ENCODE results near the gene SLC38A4. TPM values are rescaled to one million over a fixed set of nuclear protein-coding genes. Genes with fewer than 3 reads are reported as not detected.
"Not testable (repeated sequence)": the region's sequence is repeated elsewhere in the genome, so short reads cannot be mapped to it uniquely, and the experiment has no call there.

Gene SLC38A4
- total RNA-seq, 2 donors from 2014 or later = 1.3 to 5.6 TPM

DNA sequence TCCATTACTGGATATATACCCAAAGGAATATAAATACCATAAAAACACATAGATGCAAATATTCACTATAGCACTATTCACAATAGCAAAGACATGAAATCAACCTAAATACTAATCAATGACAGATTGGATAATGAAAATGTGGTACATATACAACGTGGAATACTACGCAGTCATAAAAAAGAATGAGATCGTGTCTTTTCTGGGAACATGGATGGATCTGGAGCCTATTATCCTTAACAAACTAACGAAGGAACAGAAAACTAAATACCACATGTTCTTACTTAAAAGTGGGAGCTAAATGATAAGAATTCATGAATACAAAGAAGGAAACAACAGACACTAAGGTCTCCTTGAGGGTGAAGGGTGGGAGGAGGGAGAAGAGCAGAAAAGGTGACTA is 76.5 kb downstream of the SLC38A4 start:
- Histone ChIP-seq H3K9me3 (no peaks in the 10 kb centered on the region), H3K36me3 (no peaks in the 10 kb centered on the region), H3K27ac (no peak overlapping the region), H3K4me1 (replicated peaks) (no peaks in the 10 kb centered on the region), H3K27me3 (replicated peaks; ENCODE audit: insufficient read depth) (no peaks in the 10 kb centered on the region), H3K4me3 (no peak overlapping the region)
- TF ChIP-seq POLR2A (IDR thresholded peaks at IDR 0.05) = no peak
- TF ChIP-seq, protein P1, sequence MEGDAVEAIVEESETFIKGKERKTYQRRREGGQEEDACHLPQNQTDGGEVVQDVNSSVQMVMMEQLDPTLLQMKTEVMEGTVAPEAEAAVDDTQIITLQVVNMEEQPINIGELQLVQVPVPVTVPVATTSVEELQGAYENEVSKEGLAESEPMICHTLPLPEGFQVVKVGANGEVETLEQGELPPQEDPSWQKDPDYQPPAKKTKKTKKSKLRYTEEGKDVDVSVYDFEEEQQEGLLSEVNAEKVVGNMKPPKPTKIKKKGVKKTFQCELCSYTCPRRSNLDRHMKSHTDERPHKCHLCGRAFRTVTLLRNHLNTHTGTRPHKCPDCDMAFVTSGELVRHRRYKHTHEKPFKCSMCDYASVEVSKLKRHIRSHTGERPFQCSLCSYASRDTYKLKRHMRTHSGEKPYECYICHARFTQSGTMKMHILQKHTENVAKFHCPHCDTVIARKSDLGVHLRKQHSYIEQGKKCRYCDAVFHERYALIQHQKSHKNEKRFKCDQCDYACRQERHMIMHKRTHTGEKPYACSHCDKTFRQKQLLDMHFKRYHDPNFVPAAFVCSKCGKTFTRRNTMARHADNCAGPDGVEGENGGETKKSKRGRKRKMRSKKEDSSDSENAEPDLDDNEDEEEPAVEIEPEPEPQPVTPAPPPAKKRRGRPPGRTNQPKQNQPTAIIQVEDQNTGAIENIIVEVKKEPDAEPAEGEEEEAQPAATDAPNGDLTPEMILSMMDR (IDR thresholded peaks at IDR 0.05) = no peak
- TF ChIP-seq POLR2AphosphoS5 (IDR thresholded peaks at IDR 0.05) = no peak
- WGBS = 90% methylated on average over 4 of the region's 4 CpGs
- DNase-seq (ENCODE audit: low spot score) = no peak
- intact Hi-C loops (cut with DNase I) = no loop called here

- no peak for DNase-seq (ENCODE audit: low spot score)
- no peaks in the 10 kb centered on the region for H3K27me3 ChIP-seq (replicated peaks; ENCODE audit: insufficient read depth)
- intact Hi-C loops (cut with DNase I) = no loop called here
- no peak overlapping the region for H3K4me3 ChIP-seq
- no peak overlapping the region for H3K27ac ChIP-seq
- H3K36me3 ChIP-seq = no peaks in the 10 kb centered on the region
- 82% methylated on average over 3 of the region's 3 CpGs for WGBS
- TF ChIP-seq, protein P1 (IDR thresholded peaks at IDR 0.05) = no peak
- TF ChIP-seq POLR2AphosphoS5 (IDR thresholded peaks at IDR 0.05) (no peak), POLR2A (IDR thresholded peaks at IDR 0.05) (no peak)
- H3K9me3 ChIP-seq = no peaks in the 10 kb centered on the region
- H3K4me1 ChIP-seq (replicated peaks) = no peaks in the 10 kb centered on the region
Observed at GRCh38 chr12:46744283-46744682, 81.5 kb downstream of the SLC38A4 start.

DNA sequence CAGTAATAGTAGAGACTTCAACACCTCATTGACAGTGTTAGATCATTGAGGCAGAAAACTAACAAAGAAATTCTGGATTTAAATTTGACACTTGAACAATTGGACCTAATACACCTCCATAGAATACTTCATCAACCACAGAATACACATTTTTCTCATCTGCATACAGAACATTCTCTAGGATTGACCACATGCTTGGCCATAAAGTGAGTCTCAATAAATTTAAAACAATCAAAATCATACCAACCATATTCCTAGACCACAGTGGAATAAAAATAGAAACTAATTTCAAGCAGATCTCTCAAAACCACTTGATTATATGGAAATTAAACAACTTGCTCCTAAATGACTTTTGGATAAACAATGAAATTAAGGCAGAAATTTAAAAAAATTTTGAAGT is 82.3 kb downstream of the SLC38A4 start:
- TF ChIP-seq POLR2A (IDR thresholded peaks at IDR 0.05) (no peak), POLR2AphosphoS5 (IDR thresholded peaks at IDR 0.05) (no peak)
- TF ChIP-seq, protein P1 (IDR thresholded peaks at IDR 0.05) = no peak

GRCh38 chr12:46742271-46742670 is 83.5 kb downstream of the SLC38A4 start:
- H3K4me3 ChIP-seq; H3K27me3 ChIP-seq (replicated peaks; ENCODE audit: insufficient read depth); H3K36me3 ChIP-seq; H3K9me3 ChIP-seq; H3K4me1 ChIP-seq (replicated peaks); H3K27ac ChIP-seq; intact Hi-C loops (cut with DNase I); DNase-seq (ENCODE audit: low spot score): not testable (repeated sequence)
- 100% methylated on average over 1 of the region's 1 CpG for WGBS

More for the DNA sequence above, 82.3 kb downstream of the SLC38A4 start:
- Histone ChIP-seq H3K27ac (no peak overlapping the region), H3K27me3 (replicated peaks; ENCODE audit: insufficient read depth) (no peaks in the 10 kb centered on the region), H3K4me1 (replicated peaks) (no peaks in the 10 kb centered on the region), H3K9me3 (no peaks in the 10 kb centered on the region), H3K36me3 (no peaks in the 10 kb centered on the region), H3K4me3 (no peak overlapping the region)
- intact Hi-C loops (cut with DNase I) = no loop called here
- no peak for DNase-seq (ENCODE audit: low spot score)

GRCh38 chr12:46725332-46725731 is 100.5 kb downstream of the SLC38A4 start:
- no peak for DNase-seq (ENCODE audit: low spot score)
- TF ChIP-seq, protein P1 (IDR thresholded peaks at IDR 0.05) = no peak
- TF ChIP-seq POLR2AphosphoS5 (IDR thresholded peaks at IDR 0.05) (no peak), POLR2A (IDR thresholded peaks at IDR 0.05) (no peak)
- Histone ChIP-seq H3K4me3 (no peak overlapping the region), H3K4me1 (replicated peaks) (no peaks in the 10 kb centered on the region), H3K27me3 (replicated peaks; ENCODE audit: insufficient read depth) (no peaks in the 10 kb centered on the region), H3K9me3 (no peaks in the 10 kb centered on the region), H3K27ac (no peak overlapping the region), H3K36me3 (no peaks in the 10 kb centered on the region)
- WGBS = 94% methylated on average over 2 of the region's 2 CpGs
- intact Hi-C loops (cut with DNase I) = no loop called here
